ENCODE results near the gene ENDOV. TPM values are rescaled to one million over a fixed set of nuclear protein-coding genes. Genes with fewer than 3 reads are reported as not detected.

The ENDOV gene
- polyA plus RNA-seq, 2 of the 4 experiments (the other 2 are of a cell fraction): 33.2 to 42.6 TPM

- TF ChIP-seq CHD2 (IDR thresholded peaks at IDR 0.05; ENCODE audit: low read length, partially characterized antibody) (no peak), JUNB (IDR thresholded peaks at IDR 0.05) (no peak), PHF8 (IDR thresholded peaks at IDR 0.05; ENCODE audit: borderline replicate concordance, low read depth) (no peak), HMGXB4 (CRISPR knock-in tag; IDR thresholded peaks at IDR 0.05; ENCODE audit: borderline replicate concordance) (no peak), MYC (IDR thresholded peaks at IDR 0.05; ENCODE audit: borderline replicate concordance, low read length) (no peak), NPAS2 (CRISPR knock-in tag; IDR thresholded peaks at IDR 0.05; ENCODE audit: borderline replicate concordance) (no peak), FOSL2 (IDR thresholded peaks at IDR 0.05) (no peak), FOSL2 (CRISPR knock-in tag; IDR thresholded peaks at IDR 0.05) (no peak), PBX3 (IDR thresholded peaks at IDR 0.05) (no peak)
- Histone ChIP-seq H3K4me1 (peaks cover 6% of the 10 kb centered on the region; the same call in 1 of the 3 replicates), H3K27ac (no peak overlapping the region), H3K4me2 (no peak overlapping the region), H3K9me3 (no peaks in the 10 kb centered on the region), H3K4me3 (no peak overlapping the region)
- ChIA-PET CTCF (interaction anchor here (0.6 to 1.4 kb wide), 5 partner anchors 10 to 536 kb away, joined by 3 to 5 read pairs (median 4); no protein-coding TSS in a partner anchor), POLR2A (interaction anchor here (1.8 kb wide), 1 partner anchor 10 kb away, joined by 10 read pairs; no protein-coding TSS in a partner anchor)
- FAIRE-seq (no peak), ATAC-seq (peak in 1 of 2 experiments; percentile 9; a peak in 2 of 6 replicates), DNase-seq (ENCODE audit: low read depth in 1 of 2, low spot score in 1 of 2) (no peak)
- 34% methylated on average over 4 of the region's 26 CpGs for WGBS (ENCODE audit: missing lambda C conversion rate)
Measured at GRCh38 chr17:80445007-80445725, 30.2 kb downstream of the ENDOV start.

GRCh38 chr17:80445726-80446110 is 30.8 kb downstream of the ENDOV start:
- peaks cover 6% of the 10 kb centered on the region; the same call in 1 of the 3 replicates for H3K4me1 ChIP-seq
- ChIA-PET CTCF (interaction anchor here (0.8 to 1.4 kb wide), 3 partner anchors 9 to 536 kb away, joined by 3 to 5 read pairs (median 3); no protein-coding TSS in a partner anchor), POLR2A (interaction anchor here (1.8 kb wide), 1 partner anchor 9 kb away, joined by 10 read pairs; no protein-coding TSS in a partner anchor)
- H3K9me3 ChIP-seq: no peaks in the 10 kb centered on the region
- WGBS (ENCODE audit: missing lambda C conversion rate): 57% methylated on average over 10 of the region's 10 CpGs
- no peak for DNase-seq (ENCODE audit: low read depth in 1 of 2, low spot score in 1 of 2)
- no peak overlapping the region for H3K4me3 ChIP-seq
- FAIRE-seq: no peak
- TF ChIP-seq FOXS1 (CRISPR knock-in tag; IDR thresholded peaks at IDR 0.05): no peak
- no peak for TF ChIP-seq GATA3 (IDR thresholded peaks at IDR 0.05; ENCODE audit: borderline replicate concordance)
- no peak for TF ChIP-seq ZC3H11A (IDR thresholded peaks at IDR 0.05)
- TF ChIP-seq SMC3 (IDR thresholded peaks at IDR 0.05): no peak
- no peak for TF ChIP-seq EHF (CRISPR knock-in tag; IDR thresholded peaks at IDR 0.05)
- no peak for TF ChIP-seq REST (IDR thresholded peaks at IDR 0.05)
- TF ChIP-seq RCOR1 (IDR thresholded peaks at IDR 0.05; ENCODE audit: low read depth, low read length): no peak
- no peak for TF ChIP-seq PBX3 (IDR thresholded peaks at IDR 0.05)
- no peak for TF ChIP-seq ZSCAN20 (CRISPR knock-in tag; IDR thresholded peaks at IDR 0.05)
- TF ChIP-seq ZNF302 (CRISPR knock-in tag; IDR thresholded peaks at IDR 0.05): no peak
- TF ChIP-seq EP300 (IDR thresholded peaks at IDR 0.05): no peak
- TF ChIP-seq HOXA7 (CRISPR knock-in tag; IDR thresholded peaks at IDR 0.05): no peak
- no peak for TF ChIP-seq USF2 (IDR thresholded peaks at IDR 0.05)
- no peak for TF ChIP-seq NPAS2 (CRISPR knock-in tag; IDR thresholded peaks at IDR 0.05; ENCODE audit: borderline replicate concordance)
- peak; percentile 2 to 20; a peak in 3 of 6 replicates for ATAC-seq
- no peak overlapping the region for H3K4me2 ChIP-seq
- no peak overlapping the region for H3K27ac ChIP-seq
